HCT116 (cell line): ENCODE measurements around the gene STAC2. TPM values are rescaled to one million over a fixed set of nuclear protein-coding genes. Genes with fewer than 3 reads are reported as not detected.

Experiments used
- ATAC-seq: fragments of 200-7000 bp; cut with Tn5 transposase; 2 replicates; pipeline ENCODE4 v1.9.1; 2020; ENCODE audit warnings: mild to moderate bottlenecking, moderate library complexity
- BruUV-seq: library from RNA; stranded (reverse); fragments of 400-500 nt; replicated peaks from 2 replicates; lab custom pipeline; 2021; lab: Mats Ljungman, UMichigan
- CTCF ChIA-PET: fragments of 300-600 bp; sonication (Branson Sonifier 250); formaldehyde crosslinking; loops from one replicate; lab custom pipeline; 2021; ENCODE audit warnings: antibody characterized with exemption; lab: Charles Lee
- POLR2A ChIA-PET: fragments of 300-600, 350-600 bp; sonication (Branson Sonifier 250); formaldehyde crosslinking; loops from one replicate; lab custom pipeline; 2021; ENCODE audit warnings: antibody characterized with exemption; lab: Charles Lee
- RAD21 ChIA-PET, 2 experiments: fragments of 300-600 bp; sonication (Branson Sonifier 250); formaldehyde crosslinking; loops; one replicate each; lab custom pipeline; 2023; ENCODE audit warnings: low total read pairs in 2 of 2; ENCODE audit not compliant: uncharacterized antibody in 2 of 2, unreplicated experiment in 2 of 2, low non-redundant PET in 1 of 2; lab: Charles Lee
- DNase-seq: peaks from one replicate; pipeline ENCODE4 v3.0.0-alpha.2; 2010; ENCODE audit warnings: low read depth, low spot score
- H2AFZ ChIP-seq: fragments of 200-600 bp; shearing (Covaris generic), sonication (generic); 2 replicates; pipeline ENCODE4 v1.6.1; 2017; ENCODE audit warnings: low read depth, mixed run types, mixed read lengths, antibody characterized with exemption, low read length; ENCODE audit not compliant: poor library complexity, severe bottlenecking
- H3K27ac ChIP-seq: 2 replicates; pipeline ENCODE4 v1.5.1; 2012; ENCODE audit warnings: low read depth, low read length
- H3K27me3 ChIP-seq: fragments of 200-600 bp; sonication (generic); 2 replicates; pipeline ENCODE4 v1.6.1; 2016; ENCODE audit warnings: mixed run types, low read length, mixed read lengths; ENCODE audit not compliant: insufficient read depth
- H3K36me3 ChIP-seq, 2 experiments: fragments of 200-500 bp in 1 of 2; fragments of 200-600 bp in 1 of 2; sonication (Bioruptor generic) in 1 of 2; sonication (generic) in 1 of 2; 2 replicates each; pipeline versions ENCODE4 v1.5.1 to v1.6.1; 2014 to 2016; ENCODE audit warnings: low read length in 2 of 2, inconsistent platforms in 1 of 2, mixed read lengths in 1 of 2, mixed run types in 1 of 2; ENCODE audit not compliant: insufficient read depth in 2 of 2, control insufficient read depth in 1 of 2
- H3K4me1 ChIP-seq, 2 experiments: fragments of 200-600 bp in 1 of 2; sonication (generic) in 1 of 2; 2 replicates each; pipeline versions ENCODE4 v1.5.1 to v1.6.1; 2012 to 2017; ENCODE audit warnings: low read length in 2 of 2, inconsistent platforms in 1 of 2, mild to moderate bottlenecking in 1 of 2, mixed read lengths in 1 of 2, mixed run types in 1 of 2, moderate library complexity in 1 of 2; ENCODE audit not compliant: insufficient read depth in 2 of 2, control insufficient read depth in 1 of 2
- H3K4me2 ChIP-seq: fragments of 200-600 bp; sonication (generic); 2 replicates; pipeline ENCODE4 v1.6.1; 2017; ENCODE audit warnings: mixed run types, low read length, mixed read lengths
- H3K4me3 ChIP-seq, 2 experiments: fragments of 200-600 bp in 1 of 2; sonication (generic) in 1 of 2; replicated peaks in 1 of 2; 2 replicates each; pipeline ENCODE4 v1.5.1; 2011 to 2016; ENCODE audit warnings: low read length in 2 of 2, control low read depth in 1 of 2, low read depth in 1 of 2, mild to moderate bottlenecking in 1 of 2, mixed read lengths in 1 of 2, mixed run types in 1 of 2
- H3K79me2 ChIP-seq: fragments of 200-600 bp; sonication (generic); 2 replicates; pipeline ENCODE4 v1.6.1; 2017; ENCODE audit warnings: mild to moderate bottlenecking, mixed run types, low read length, moderate library complexity, mixed read lengths; ENCODE audit not compliant: insufficient read depth
- H3K9ac ChIP-seq: fragments of 200-600 bp; sonication (generic); 2 replicates; pipeline ENCODE4 v1.6.1; 2016; ENCODE audit warnings: low read length, mixed read lengths
- H3K9me2 ChIP-seq: fragments of 200-600 bp; sonication (generic), shearing (Covaris generic); 2 replicates; pipeline ENCODE4 v1.6.1; 2017; ENCODE audit warnings: mixed run types, mild to moderate bottlenecking, moderate library complexity; ENCODE audit not compliant: insufficient read depth
- H3K9me3 ChIP-seq, 2 experiments: fragments of 200-500 bp in 1 of 2; fragments of 200-600 bp in 1 of 2; sonication (Bioruptor generic) in 1 of 2; sonication (generic) in 1 of 2; 2 replicates each; pipeline ENCODE4 v1.6.1; 2014 to 2017; ENCODE audit warnings: low read length in 2 of 2, mixed read lengths in 2 of 2, inconsistent platforms in 1 of 2, low read depth in 1 of 2, mild to moderate bottlenecking in 1 of 2, mixed run types in 1 of 2, moderate library complexity in 1 of 2; ENCODE audit not compliant: control insufficient read depth in 1 of 2, insufficient read depth in 1 of 2
- H4K20me1 ChIP-seq: fragments of 200-600 bp; sonication (generic), shearing (Covaris generic); 2 replicates; pipeline ENCODE4 v1.6.1; 2017; ENCODE audit warnings: mixed run types, mild to moderate bottlenecking, moderate library complexity; ENCODE audit not compliant: insufficient read depth
- CBX3 ChIP-seq: IDR thresholded peaks from 2 replicates; pipeline ENCODE4 v1.6.1; 2012; ENCODE audit warnings: low read depth
- CEBPB ChIP-seq: IDR thresholded peaks from 2 replicates; pipeline ENCODE4 v1.6.1; 2012; ENCODE audit warnings: low read depth
- EGR1 ChIP-seq: IDR thresholded peaks from 2 replicates; pipeline ENCODE4 v1.6.1; 2012; ENCODE audit warnings: low read depth
- ELF1 ChIP-seq: IDR thresholded peaks from 2 replicates; pipeline ENCODE4 v1.6.1; 2012; ENCODE audit warnings: low read depth, borderline replicate concordance
- EZH2 ChIP-seq: fragments of 200-600 bp; sonication (generic); IDR thresholded peaks from 2 replicates; pipeline ENCODE4 v1.6.1; 2017; ENCODE audit warnings: antibody characterized with exemption, mixed run types
- FOSL1 ChIP-seq: IDR thresholded peaks from 2 replicates; pipeline ENCODE4 v1.6.1; 2012; ENCODE audit warnings: low read depth
- JUND ChIP-seq: IDR thresholded peaks from 2 replicates; pipeline ENCODE4 v1.6.1; 2012
- POLR2A ChIP-seq: IDR thresholded peaks from 2 replicates; pipeline ENCODE4 v1.7.0; 2011; ENCODE audit warnings: borderline replicate concordance; ENCODE audit not compliant: insufficient read depth, insufficient read length; ENCODE audit errors: extremely low read depth
- POLR2AphosphoS5 ChIP-seq: IDR thresholded peaks from 2 replicates; pipeline ENCODE4 v1.6.1; 2011; ENCODE audit warnings: mild to moderate bottlenecking, low read depth, low read length, moderate library complexity
- RAD21 ChIP-seq: IDR thresholded peaks from 2 replicates; pipeline ENCODE4 v1.6.1; 2012; ENCODE audit warnings: low read depth, mild to moderate bottlenecking
- SIN3A ChIP-seq: IDR thresholded peaks from 2 replicates; pipeline ENCODE4 v1.6.1; 2012; ENCODE audit warnings: low read depth
- SP1 ChIP-seq: IDR thresholded peaks from 2 replicates; pipeline ENCODE4 v1.6.1; 2012; ENCODE audit warnings: low read depth
- TCF7L2 ChIP-seq: IDR thresholded peaks from 2 replicates; pipeline ENCODE4 v1.7.0; 2011; ENCODE audit warnings: borderline replicate concordance, inconsistent platforms; ENCODE audit not compliant: insufficient read depth, insufficient read length; ENCODE audit errors: extremely low read depth
- YY1 ChIP-seq: IDR thresholded peaks from 2 replicates; pipeline ENCODE4 v1.6.1; 2011; ENCODE audit warnings: low read length, low read depth, moderate library complexity, mild to moderate bottlenecking; ENCODE audit not compliant: insufficient replicate concordance; ENCODE audit errors: extremely low read depth
- ZFX ChIP-seq: fragments of 450-650 bp; IDR thresholded peaks from 2 replicates; pipeline ENCODE4 v1.6.1; 2017
- intact Hi-C: fragments of 100-400 bp; cut with micrococcal nuclease; formaldehyde crosslinking; loops from 2 replicates; pipeline ENCODE4 v1.10.0; 2022
- total RNA-seq: library from RNA; stranded (reverse); gene quantifications from one replicate; pipeline ENCODE4 v1.2.1, GENCODE V29; 2021; ENCODE audit not compliant: unreplicated experiment
- TF ChIP-seq, protein P1 (sequence below): IDR thresholded peaks from 2 replicates; pipeline ENCODE4 v1.6.1; 2011; ENCODE audit warnings: mild to moderate bottlenecking, low read length, moderate library complexity; ENCODE audit not compliant: insufficient replicate concordance; ENCODE audit errors: extremely low read depth
- TF ChIP-seq, protein P2 (sequence below), 3 experiments: fragments of 200-600 bp in 1 of 3; sonication (generic) in 1 of 3; IDR thresholded peaks in 2 of 3; conservative IDR thresholded peaks in 1 of 3; 2 replicates each; pipeline ENCODE4 v1.5.1; 2012 to 2017; ENCODE audit warnings: low read depth in 2 of 3, low read length in 2 of 3, antibody characterized with exemption in 1 of 3, borderline replicate concordance in 1 of 3, control low read depth in 1 of 3, mild to moderate bottlenecking in 1 of 3, mixed read lengths in 1 of 3, mixed run types in 1 of 3, moderate library complexity in 1 of 3; ENCODE audit not compliant: insufficient read depth in 1 of 3
- TF ChIP-seq, protein P3 (sequence below): IDR thresholded peaks from 2 replicates; pipeline ENCODE4 v1.6.1; 2012
- TF ChIP-seq, protein P4 (sequence below): IDR thresholded peaks from 2 replicates; pipeline ENCODE4 v1.6.1; 2012

The STAC2 gene
- total RNA-seq, 1 experiment from 2014 or later: not detected

DNA sequence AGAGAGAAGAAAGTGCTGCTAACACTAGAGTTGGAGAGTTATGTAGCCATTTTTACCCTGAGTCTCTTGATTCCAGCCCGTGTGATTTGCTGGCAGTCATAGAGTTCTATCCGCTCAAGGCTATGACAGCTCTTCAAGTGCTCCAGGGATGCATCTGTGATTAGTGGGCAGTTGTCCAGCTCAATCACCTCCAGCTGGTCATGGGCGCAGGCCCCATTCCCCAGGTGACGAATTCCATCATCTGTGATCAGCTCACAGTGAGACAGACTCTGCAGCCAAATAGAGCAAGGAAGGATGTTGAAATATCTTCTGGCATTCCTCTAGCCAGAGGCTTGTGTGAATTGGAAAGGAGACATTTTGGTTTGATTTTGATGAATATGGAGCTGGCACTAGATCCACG, 38.4 kb upstream of the STAC2 start:
- no peak for ATAC-seq

More for the DNA sequence above, 38.4 kb upstream of the STAC2 start:
- Histone ChIP-seq H3K9me2 (no peaks in the 10 kb centered on the region), H2AFZ (no peak overlapping the region), H3K9ac (no peak overlapping the region), H3K4me3 (no peak overlapping the region), H4K20me1 (no peaks in the 10 kb centered on the region), H3K4me1 (no peaks in the 10 kb centered on the region), H3K27me3 (no peaks in the 10 kb centered on the region), H3K36me3 (no peaks in the 10 kb centered on the region; a peak in 1 of 4 replicates), H3K9me3 (no peaks in the 10 kb centered on the region), H3K79me2 (no peaks in the 10 kb centered on the region), H3K4me2 (no peak overlapping the region), H3K27ac (no peak overlapping the region)
- intact Hi-C loops: no loop called here
- RAD21 ChIA-PET: no interaction called here
- BruUV-seq: no TSS peak
- TF ChIP-seq ZFX (no peak), ELF1 (no peak), POLR2AphosphoS5 (no peak), RAD21 (no peak), SP1 (no peak), POLR2A (no peak), EZH2 (no peak), YY1 (no peak), CEBPB (no peak), EGR1 (no peak), FOSL1 (no peak), CBX3 (no peak), SIN3A (no peak), JUND (no peak), TCF7L2 (no peak)
- TF ChIP-seq, protein P1, sequence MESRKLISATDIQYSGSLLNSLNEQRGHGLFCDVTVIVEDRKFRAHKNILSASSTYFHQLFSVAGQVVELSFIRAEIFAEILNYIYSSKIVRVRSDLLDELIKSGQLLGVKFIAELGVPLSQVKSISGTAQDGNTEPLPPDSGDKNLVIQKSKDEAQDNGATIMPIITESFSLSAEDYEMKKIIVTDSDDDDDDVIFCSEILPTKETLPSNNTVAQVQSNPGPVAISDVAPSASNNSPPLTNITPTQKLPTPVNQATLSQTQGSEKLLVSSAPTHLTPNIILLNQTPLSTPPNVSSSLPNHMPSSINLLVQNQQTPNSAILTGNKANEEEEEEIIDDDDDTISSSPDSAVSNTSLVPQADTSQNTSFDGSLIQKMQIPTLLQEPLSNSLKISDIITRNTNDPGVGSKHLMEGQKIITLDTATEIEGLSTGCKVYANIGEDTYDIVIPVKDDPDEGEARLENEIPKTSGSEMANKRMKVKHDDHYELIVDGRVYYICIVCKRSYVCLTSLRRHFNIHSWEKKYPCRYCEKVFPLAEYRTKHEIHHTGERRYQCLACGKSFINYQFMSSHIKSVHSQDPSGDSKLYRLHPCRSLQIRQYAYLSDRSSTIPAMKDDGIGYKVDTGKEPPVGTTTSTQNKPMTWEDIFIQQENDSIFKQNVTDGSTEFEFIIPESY: no peak
- TF ChIP-seq, protein P2, sequence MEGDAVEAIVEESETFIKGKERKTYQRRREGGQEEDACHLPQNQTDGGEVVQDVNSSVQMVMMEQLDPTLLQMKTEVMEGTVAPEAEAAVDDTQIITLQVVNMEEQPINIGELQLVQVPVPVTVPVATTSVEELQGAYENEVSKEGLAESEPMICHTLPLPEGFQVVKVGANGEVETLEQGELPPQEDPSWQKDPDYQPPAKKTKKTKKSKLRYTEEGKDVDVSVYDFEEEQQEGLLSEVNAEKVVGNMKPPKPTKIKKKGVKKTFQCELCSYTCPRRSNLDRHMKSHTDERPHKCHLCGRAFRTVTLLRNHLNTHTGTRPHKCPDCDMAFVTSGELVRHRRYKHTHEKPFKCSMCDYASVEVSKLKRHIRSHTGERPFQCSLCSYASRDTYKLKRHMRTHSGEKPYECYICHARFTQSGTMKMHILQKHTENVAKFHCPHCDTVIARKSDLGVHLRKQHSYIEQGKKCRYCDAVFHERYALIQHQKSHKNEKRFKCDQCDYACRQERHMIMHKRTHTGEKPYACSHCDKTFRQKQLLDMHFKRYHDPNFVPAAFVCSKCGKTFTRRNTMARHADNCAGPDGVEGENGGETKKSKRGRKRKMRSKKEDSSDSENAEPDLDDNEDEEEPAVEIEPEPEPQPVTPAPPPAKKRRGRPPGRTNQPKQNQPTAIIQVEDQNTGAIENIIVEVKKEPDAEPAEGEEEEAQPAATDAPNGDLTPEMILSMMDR (IDR thresholded peaks at IDR 0.05 in 2 of 3, conservative IDR thresholded peaks at IDR 0.05 in 1 of 3; ENCODE audit: borderline replicate concordance in 1 of 3, insufficient read depth in 1 of 3, low read depth in 2 of 3, low read length in 2 of 3): no peak
- TF ChIP-seq, protein P3, sequence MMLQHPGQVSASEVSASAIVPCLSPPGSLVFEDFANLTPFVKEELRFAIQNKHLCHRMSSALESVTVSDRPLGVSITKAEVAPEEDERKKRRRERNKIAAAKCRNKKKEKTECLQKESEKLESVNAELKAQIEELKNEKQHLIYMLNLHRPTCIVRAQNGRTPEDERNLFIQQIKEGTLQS: no peak
- TF ChIP-seq, protein P4, sequence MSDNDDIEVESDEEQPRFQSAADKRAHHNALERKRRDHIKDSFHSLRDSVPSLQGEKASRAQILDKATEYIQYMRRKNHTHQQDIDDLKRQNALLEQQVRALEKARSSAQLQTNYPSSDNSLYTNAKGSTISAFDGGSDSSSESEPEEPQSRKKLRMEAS: no peak
- TF ChIP-seq, all 23 proteins: peak for 0
- POLR2A ChIA-PET: interaction anchor here (0.6 kb wide), 1 partner anchor 45 kb away, joined by 4 read pairs; no protein-coding TSS in a partner anchor
- no peak for DNase-seq
- CTCF ChIA-PET: no interaction called here
